Measurements from ENCODE around the gene SVEP1.

DNA sequence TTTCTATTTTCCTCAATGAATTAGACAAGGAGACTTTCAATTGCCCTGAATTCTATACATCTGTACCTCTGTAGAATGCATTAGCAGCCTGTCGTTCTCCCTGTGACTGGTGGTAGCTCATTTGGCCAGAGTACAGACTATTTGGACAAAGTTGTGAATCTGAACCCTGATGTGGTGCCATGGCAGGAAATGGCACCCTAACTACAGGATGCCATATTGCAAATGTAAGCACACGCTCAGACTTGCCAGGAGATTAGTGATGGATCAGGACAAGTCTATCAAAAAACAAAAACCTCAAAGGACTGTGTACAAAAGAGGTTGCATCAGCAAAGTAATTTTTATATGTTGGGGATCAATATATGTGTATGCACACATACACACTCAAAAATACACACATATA lies 58.3 kb downstream of the SVEP1 start:
- TF ChIP-seq, protein P1, sequence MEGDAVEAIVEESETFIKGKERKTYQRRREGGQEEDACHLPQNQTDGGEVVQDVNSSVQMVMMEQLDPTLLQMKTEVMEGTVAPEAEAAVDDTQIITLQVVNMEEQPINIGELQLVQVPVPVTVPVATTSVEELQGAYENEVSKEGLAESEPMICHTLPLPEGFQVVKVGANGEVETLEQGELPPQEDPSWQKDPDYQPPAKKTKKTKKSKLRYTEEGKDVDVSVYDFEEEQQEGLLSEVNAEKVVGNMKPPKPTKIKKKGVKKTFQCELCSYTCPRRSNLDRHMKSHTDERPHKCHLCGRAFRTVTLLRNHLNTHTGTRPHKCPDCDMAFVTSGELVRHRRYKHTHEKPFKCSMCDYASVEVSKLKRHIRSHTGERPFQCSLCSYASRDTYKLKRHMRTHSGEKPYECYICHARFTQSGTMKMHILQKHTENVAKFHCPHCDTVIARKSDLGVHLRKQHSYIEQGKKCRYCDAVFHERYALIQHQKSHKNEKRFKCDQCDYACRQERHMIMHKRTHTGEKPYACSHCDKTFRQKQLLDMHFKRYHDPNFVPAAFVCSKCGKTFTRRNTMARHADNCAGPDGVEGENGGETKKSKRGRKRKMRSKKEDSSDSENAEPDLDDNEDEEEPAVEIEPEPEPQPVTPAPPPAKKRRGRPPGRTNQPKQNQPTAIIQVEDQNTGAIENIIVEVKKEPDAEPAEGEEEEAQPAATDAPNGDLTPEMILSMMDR (IDR thresholded peaks at IDR 0.05), result no peak
- no peak for TF ChIP-seq ZFX (IDR thresholded peaks at IDR 0.05; ENCODE audit: borderline replicate concordance)

All from 22Rv1 (cell line).